ENCODE measurements around the gene PKHD1.

Gene PKHD1

DNA sequence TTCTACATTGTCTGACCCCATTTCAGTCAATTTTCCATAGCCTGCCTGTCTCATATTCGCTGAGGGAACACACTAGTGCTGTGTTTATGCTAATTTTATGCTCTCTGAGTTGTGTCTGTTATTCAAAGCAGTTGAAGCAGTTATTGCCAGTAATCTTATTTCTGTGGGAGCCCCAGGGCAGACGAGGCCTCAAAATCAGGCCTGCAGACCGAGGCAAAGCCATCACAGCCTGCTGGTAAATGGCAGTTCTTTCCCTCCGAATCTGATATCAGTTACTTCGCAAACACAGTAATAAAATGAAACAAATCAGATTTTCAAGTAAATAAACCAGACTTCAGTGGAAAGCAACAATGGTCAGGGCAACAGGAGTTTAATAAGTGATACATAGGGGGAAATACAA, 508.4 kb downstream of the PKHD1 start:
- no peak for DNase-seq (ENCODE audit: extremely low read depth in 1 of 2, low read depth in 1 of 2)

DNA sequence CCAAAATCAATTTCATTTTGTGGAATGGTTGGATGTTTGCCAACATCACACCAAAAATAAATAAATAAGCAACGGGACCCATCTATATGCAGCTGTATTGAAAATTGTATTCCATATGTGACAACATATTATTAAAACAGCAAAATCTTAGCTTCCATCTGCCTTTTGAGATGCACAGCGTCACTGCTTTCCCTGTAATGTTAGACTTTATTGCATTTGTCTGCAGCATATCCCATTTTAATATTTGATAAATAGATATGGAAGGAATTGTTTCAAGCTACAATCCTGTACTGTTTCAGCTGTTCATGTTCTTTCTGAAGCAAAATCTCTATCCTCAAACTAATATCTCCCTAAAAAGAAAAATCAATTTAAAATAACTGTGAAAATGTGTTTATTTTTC, 509.1 kb downstream of the PKHD1 start:
- DNase-seq (ENCODE audit: extremely low read depth in 1 of 2, low read depth in 1 of 2): no peak

DNA sequence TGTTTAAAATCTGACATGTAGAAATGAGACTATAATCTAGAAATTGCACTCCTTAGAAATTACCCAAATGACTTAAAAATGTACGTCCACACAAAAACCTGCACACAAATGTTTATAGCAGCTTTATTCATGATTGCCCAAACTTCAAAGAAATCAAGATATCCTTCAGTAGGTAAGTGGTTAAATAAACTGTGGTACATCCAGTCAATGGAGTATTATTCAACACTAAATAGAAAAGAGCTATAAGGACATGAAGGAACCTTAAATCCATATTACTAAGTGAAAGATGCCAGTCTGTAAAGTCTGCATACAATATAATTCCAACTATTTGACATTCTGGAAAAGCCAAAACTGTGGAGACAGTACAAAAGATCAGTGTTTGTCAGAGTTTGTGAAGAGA, 513.4 kb downstream of the PKHD1 start:
- DNase-seq (ENCODE audit: extremely low read depth in 1 of 2, low read depth in 1 of 2): no peak

DNA sequence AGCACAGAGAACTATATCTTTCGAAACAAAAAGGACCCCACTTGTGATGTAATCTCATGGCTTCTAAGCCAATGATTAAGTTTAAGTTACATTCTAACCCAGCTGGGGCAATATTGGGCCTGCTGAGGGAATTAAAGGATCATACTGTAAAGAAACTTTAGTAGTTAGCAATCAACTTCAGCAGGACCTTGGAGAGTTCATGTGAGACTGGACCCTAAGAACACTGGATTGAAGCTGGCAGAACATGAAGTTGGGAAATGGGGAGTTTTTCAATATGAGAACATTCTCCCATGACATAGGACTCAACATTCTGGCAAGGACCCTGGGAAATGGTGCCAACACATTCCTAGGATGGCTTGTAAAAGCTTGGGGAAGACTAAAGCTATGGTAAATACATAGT, 516.2 kb downstream of the PKHD1 start:
- no peak for DNase-seq (ENCODE audit: extremely low read depth in 1 of 2, low read depth in 1 of 2)

DNA sequence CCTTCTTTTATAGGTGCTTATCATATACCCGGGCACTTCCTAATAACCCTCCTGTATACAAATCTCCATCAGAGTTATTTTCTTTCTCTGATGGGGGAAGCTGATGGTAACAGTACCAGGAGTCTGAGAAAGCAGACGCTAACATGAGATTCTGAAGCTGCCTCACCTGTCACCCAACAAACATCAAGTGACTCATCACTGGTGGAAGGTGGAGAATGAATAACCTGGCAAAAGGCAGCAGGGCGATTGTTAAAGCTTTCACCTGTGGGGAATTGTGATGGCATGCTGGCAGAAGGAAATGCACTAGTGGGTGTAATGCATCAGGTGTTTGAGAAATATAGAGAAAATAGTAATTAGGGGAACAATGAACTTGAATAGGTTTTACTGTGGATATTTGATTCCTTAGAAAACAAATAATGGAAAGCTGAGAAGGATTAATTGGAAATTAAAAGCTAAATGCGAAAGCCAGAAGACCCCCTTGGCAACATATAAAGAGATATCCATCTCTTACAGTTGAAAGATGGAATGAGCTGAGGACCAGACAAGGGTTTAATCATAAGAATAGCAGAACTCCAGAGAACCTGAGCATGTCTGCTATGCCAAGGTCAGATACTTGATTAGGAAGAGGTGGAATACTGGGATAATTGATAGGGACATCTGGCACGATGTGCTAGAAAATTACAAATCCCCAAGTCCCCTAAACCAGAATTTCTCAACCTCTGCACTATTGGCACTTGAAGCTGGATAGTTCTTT, 517.1 kb downstream of the PKHD1 start:
- DNase-seq (ENCODE audit: extremely low read depth in 1 of 2, low read depth in 1 of 2): no peak

DNA sequence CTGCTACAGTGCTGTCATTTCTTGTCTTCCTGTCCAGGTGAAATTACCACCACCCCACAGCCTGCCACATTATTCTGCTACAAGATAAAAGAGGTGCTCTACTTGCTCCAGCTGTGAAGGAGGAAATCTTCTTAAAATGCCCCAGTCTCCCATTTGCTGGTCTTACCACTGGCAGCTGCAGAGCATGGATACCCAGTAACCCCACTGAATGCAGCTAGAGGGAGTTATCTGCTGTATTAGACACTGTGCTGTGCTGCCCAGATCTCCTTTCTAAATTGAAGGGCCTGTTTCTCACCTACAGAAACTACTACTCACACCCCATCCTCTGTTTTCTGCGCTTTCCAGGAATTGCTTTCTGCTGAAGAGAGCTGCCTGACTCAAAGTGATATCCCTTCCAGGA, 517.8 kb downstream of the PKHD1 start:
- no peak for DNase-seq (ENCODE audit: extremely low read depth in 1 of 2, low read depth in 1 of 2)

DNA sequence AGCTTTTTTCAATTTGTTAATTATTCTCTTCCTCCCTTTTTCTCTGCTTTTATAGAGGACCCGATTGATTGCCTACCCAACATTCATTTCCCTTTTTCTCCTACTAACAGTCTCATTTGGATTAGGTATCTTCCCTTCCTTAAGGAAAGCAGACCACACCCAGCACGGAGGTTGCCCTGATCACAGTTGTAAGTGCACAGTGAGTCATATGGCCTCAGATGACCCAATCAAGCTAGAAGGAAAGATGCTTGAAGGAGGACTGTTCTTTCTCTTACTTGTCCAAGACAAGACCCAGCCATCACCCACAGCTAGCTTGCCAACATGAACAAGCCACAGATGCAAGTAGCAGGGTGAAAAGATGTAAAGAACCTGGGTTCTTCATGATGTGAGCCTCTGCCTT, 518.6 kb downstream of the PKHD1 start:
- no peak for DNase-seq (ENCODE audit: extremely low read depth in 1 of 2, low read depth in 1 of 2)

DNA sequence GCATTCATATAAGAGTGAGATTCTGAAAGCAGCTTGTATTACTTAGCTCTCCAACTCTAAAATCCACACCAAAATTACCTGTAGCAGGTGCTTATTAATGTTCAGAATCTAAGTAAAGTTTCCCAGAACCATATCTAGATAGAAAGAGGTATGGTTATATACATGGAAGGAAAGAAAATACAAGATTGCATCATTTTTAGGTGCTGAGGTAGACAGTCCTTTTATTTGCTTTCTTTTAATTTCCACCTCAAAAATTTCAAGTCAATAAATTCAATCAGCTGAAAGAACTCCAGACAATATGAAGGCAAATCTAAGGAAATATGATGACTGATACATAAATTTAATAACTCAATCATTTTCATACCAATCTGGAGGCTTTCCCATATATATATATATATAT, 521.9 kb downstream of the PKHD1 start:
- no peak for DNase-seq (ENCODE audit: extremely low read depth in 1 of 2, low read depth in 1 of 2)
